ENCODE measurements around the gene PSD2.

PSD2 gene

GRCh38 chr5:139862313-139862712 is 66.7 kb downstream of the PSD2 start:
- no peak overlapping the region for H3K4me3 ChIP-seq (ENCODE audit: low read depth, low read length)
- peak; percentile 24 for DNase-seq (ENCODE audit: low read depth)
- TF ChIP-seq CTCF (IDR thresholded peaks at IDR 0.05; ENCODE audit: low read depth, low read length, missing control alignments) = no peak

- no peak overlapping the region for H3K4me3 ChIP-seq (ENCODE audit: low read depth, low read length)
- no peak for TF ChIP-seq CTCF (IDR thresholded peaks at IDR 0.05; ENCODE audit: low read depth, low read length, missing control alignments)
- DNase-seq (ENCODE audit: low read depth) = no peak
Observed at GRCh38 chr5:139862803-139863202, 67.2 kb downstream of the PSD2 start.

GRCh38 chr5:139863361-139863760 is 67.8 kb downstream of the PSD2 start:
- no peak for TF ChIP-seq CTCF (IDR thresholded peaks at IDR 0.05; ENCODE audit: low read depth, low read length, missing control alignments)
- DNase-seq (ENCODE audit: low read depth) = no peak
- H3K4me3 ChIP-seq (ENCODE audit: low read depth, low read length) = no peak overlapping the region

- TF ChIP-seq CTCF (IDR thresholded peaks at IDR 0.05; ENCODE audit: low read depth, low read length, missing control alignments) = peak; percentile 87
- no peak for DNase-seq (ENCODE audit: low read depth)
- no peak overlapping the region for H3K4me3 ChIP-seq (ENCODE audit: low read depth, low read length)
Observed at GRCh38 chr5:139863855-139864558, 68.4 kb downstream of the PSD2 start.

- DNase-seq (ENCODE audit: low read depth) = no peak
- H3K4me3 ChIP-seq (ENCODE audit: low read depth, low read length) = no peak overlapping the region
- no peak for TF ChIP-seq CTCF (IDR thresholded peaks at IDR 0.05; ENCODE audit: low read depth, low read length, missing control alignments)
Observed at GRCh38 chr5:139864716-139865483, 69.3 kb downstream of the PSD2 start.

- TF ChIP-seq CTCF (IDR thresholded peaks at IDR 0.05; ENCODE audit: low read depth, low read length, missing control alignments) = no peak
- no peak overlapping the region for H3K4me3 ChIP-seq (ENCODE audit: low read depth, low read length)
- DNase-seq (ENCODE audit: low read depth) = no peak
Observed at GRCh38 chr5:139867109-139867508, 71.5 kb downstream of the PSD2 start.

Measured in GM12864 (cell line).